ENCODE results near the gene FZR1.

Gene FZR1

GRCh38 chr19:3515891-3516422, 9.8 kb downstream of the FZR1 start:
- in situ Hi-C loops (cut with HindIII; ENCODE audit: low pct_unique_long_range_greater_than_20kb, low sequenced_read_pairs) = no loop called here
- TF ChIP-seq JUND (IDR thresholded peaks at IDR 0.05; ENCODE audit: low read depth) = no peak
- no peak for DNase-seq (ENCODE audit: low read depth in 1 of 2, low spot score in 1 of 2)

- DNase-seq (ENCODE audit: low read depth in 1 of 2, low spot score in 1 of 2) = peak; percentile 64 to 78
- in situ Hi-C loops (cut with HindIII; ENCODE audit: low pct_unique_long_range_greater_than_20kb, low sequenced_read_pairs) = no loop called here
- no peak for TF ChIP-seq JUND (IDR thresholded peaks at IDR 0.05; ENCODE audit: low read depth)
Observed at GRCh38 chr19:3516675-3517207, 10.6 kb downstream of the FZR1 start.

DNA sequence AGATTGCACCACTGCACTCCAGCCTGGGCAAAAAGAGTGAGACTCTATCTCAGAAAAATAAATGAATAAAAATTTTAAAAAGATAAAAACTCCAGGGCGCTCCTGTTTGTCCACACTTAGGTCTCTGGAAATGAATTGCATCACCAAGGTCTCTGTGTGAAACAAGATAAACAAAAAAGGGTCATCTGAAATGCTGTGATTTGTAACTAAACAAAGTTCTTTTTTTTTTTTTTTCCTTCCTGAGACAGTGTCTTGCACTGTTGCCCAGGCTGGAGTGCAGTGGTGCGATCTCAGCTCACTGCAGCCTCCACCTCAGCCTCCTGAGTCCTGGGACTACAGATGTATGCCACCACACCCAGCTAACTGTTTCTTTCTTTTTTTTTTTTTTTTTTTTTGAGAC, 11.5 kb downstream of the FZR1 start:
- no peak for DNase-seq (ENCODE audit: low read depth in 1 of 2, low spot score in 1 of 2)
- no peak for TF ChIP-seq JUND (IDR thresholded peaks at IDR 0.05; ENCODE audit: low read depth)
- in situ Hi-C loops (cut with HindIII; ENCODE audit: low pct_unique_long_range_greater_than_20kb, low sequenced_read_pairs) = no loop called here

DNA sequence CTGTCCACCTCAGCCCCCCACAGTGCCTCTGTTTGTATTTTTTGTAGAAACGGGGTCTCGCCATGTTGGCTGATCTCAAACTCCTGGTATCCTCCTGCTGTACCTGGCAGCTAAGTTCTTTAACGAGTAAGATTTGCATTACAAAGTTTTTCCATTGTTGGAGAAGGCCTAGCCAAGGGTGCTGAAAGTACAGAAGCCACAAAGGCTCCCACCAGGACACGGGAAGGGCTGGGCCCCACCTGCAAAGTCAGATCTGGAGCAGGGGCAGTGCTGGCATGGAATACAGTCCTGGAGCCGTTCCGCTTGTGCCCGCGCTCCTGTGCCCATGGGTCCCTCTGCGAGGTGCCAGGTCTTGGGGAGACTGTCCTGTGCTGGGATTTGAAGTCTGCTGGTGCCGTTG, 12.1 kb downstream of the FZR1 start:
- in situ Hi-C loops (cut with HindIII; ENCODE audit: low pct_unique_long_range_greater_than_20kb, low sequenced_read_pairs) = no loop called here
- TF ChIP-seq JUND (IDR thresholded peaks at IDR 0.05; ENCODE audit: low read depth) = no peak
- no peak for DNase-seq (ENCODE audit: low read depth in 1 of 2, low spot score in 1 of 2)

DNA sequence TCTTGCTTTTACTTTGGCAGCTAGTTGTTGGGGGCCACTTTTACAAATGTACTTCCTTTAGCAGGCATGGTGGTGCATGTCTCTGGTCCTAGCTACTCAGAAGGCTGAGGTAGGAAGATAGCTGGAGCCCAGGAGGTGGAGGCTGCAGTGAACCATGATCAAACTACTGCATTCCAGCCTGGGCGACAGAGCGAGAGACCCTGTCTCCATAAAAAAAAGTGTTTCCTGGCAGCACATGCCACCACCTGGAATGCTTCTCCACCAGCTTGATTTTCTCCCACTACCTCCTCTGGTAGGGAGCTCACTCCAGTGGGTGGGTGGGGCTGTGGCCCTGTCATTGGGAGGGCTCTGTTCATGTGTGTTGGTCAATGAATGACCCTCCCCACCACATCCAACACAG, 12.5 kb downstream of the FZR1 start:
- TF ChIP-seq JUND (IDR thresholded peaks at IDR 0.05; ENCODE audit: low read depth) = no peak
- in situ Hi-C loops (cut with HindIII; ENCODE audit: low pct_unique_long_range_greater_than_20kb, low sequenced_read_pairs) = no loop called here
- DNase-seq (ENCODE audit: low read depth in 1 of 2, low spot score in 1 of 2) = no peak

DNA sequence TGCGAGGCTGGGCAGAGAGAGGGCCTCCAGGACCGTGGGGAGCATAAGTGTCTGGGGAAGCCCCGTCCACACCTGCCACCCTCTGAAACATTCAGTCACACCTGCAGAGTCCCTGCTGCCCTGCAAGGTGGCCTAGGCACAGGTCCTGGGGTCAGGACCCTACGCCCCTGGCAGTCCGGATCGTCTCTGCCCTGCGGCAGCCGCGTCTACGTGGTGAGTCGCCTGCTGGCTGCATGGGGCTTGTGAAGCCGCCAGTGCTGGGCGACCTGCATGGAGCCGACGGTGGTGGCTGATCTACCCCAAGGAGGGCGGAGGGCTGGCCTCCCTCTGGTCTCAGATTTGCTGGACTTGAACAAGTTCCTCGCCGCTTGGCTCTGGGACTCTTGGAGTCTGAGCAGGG, 13.0 kb downstream of the FZR1 start:
- in situ Hi-C loops (cut with HindIII; ENCODE audit: low pct_unique_long_range_greater_than_20kb, low sequenced_read_pairs) = no loop called here
- TF ChIP-seq JUND (IDR thresholded peaks at IDR 0.05; ENCODE audit: low read depth) = no peak

DNA sequence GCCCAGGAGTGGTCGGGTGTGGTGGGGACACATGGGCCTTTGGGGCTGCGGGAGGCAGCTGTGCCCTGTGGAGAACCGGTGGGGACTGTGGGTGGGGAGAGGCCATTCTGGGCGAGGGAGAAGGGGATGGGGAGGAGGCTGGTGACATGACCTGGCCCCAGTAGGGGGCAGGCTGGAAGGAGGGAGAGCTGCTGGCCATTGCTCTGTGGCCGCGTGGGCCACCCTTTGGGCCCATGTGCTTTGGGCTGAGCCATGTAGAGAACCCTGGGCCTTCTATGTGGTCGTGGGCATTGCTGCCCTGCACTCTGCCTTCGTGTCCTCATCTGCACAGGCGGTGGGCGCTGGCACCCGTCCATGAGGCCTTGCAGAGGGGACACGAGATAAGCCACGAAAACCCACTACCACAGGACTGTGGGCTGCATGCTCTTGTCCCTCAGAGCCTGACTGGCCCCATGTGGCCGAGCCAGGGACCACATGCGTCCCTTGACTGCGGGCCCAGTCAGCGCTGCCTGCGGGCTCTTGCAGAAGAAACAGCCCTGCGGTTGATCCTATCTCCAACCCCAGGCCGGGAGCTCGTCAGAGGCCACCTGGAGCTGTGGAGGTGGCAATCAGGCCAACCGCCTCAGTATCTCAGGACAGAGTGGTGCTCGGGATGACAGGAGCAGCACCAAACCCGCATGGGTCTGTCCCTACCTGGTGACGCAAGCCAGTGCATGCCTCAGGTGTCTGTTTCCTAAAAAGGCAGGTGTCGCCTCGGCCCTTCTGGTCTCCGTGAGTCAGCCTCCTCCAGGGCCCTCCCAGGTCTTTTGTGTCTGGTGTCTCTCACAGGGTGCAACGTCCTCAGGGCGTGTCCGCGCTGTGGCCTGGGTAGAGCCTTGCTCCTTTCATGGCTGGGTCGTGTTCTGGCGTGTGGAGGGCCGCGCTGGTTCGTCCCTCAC, 14.3 kb downstream of the FZR1 start:
- no peak for TF ChIP-seq JUND (IDR thresholded peaks at IDR 0.05; ENCODE audit: low read depth)
- in situ Hi-C loops (cut with HindIII; ENCODE audit: low pct_unique_long_range_greater_than_20kb, low sequenced_read_pairs) = no loop called here

More for the DNA sequence above, 13.0 kb downstream of the FZR1 start:
- no peak for DNase-seq (ENCODE audit: low read depth in 1 of 2, low spot score in 1 of 2)

DNA sequence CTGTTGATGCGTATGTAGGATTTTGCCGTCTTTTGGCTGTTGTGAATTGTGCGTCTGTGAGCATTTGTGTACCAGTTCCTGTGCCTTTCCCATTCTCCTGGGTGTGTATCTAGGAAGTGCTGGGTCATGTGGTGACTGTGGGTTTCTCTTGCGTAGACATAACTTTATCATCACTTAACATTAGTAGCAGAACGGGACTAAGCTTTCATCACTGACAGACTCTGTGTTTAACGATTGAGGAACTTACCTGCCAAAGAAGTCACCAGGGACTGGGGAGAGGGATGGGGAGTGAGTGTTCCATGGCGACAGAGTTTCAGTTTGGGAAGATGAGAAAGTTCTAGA, 15.0 kb downstream of the FZR1 start:
- no peak for TF ChIP-seq JUND (IDR thresholded peaks at IDR 0.05; ENCODE audit: low read depth)
- no peak for DNase-seq (ENCODE audit: low read depth in 1 of 2, low spot score in 1 of 2)
- in situ Hi-C loops (cut with HindIII; ENCODE audit: low pct_unique_long_range_greater_than_20kb, low sequenced_read_pairs) = no loop called here

More for the DNA sequence above, 14.3 kb downstream of the FZR1 start:
- no peak for DNase-seq (ENCODE audit: low read depth in 1 of 2, low spot score in 1 of 2)

GRCh38 chr19:3522421-3523360, 16.6 kb downstream of the FZR1 start:
- no peak for TF ChIP-seq JUND (IDR thresholded peaks at IDR 0.05; ENCODE audit: low read depth)
- in situ Hi-C loops (cut with HindIII; ENCODE audit: low pct_unique_long_range_greater_than_20kb, low sequenced_read_pairs) = no loop called here
- DNase-seq (ENCODE audit: low read depth in 1 of 2, low spot score in 1 of 2) = no peak

DNA sequence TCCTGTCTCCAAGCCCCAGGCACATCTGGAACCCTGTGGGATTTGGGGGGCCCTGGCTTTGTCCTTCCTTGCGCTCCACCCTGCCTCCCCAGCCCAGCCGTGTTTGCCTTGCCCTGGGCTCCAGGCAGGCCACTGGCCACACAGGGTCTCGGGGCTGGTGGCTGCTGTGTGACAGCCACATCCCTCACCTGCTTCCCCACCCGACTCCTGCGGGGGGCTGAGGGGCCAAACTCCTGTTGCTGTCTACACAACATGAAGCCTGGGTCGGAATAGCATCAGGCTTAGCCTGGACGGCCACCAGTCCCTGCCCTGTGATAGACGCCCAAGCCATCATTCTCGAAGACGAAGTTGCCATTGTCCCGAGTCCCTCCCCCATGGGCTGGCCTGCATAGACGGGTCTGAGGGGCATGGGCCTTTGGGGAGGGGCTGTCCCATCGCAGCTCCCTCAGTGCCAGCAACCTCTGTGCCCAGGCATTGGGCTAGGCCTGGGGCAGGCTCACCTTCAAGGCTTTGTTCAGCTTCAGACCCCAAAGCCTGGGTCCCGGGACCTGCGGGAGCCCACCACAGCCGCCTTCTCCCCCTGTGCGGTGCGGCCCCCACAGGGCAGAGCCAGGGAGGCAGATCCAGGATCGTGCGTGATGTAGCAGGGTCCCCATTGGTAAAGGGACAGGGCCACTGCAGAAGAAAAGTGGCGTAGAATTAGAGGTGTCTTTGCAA, 17.4 kb downstream of the FZR1 start:
- TF ChIP-seq JUND (IDR thresholded peaks at IDR 0.05; ENCODE audit: low read depth) = no peak
- no peak for DNase-seq (ENCODE audit: low read depth in 1 of 2, low spot score in 1 of 2)
- in situ Hi-C loops (cut with HindIII; ENCODE audit: low pct_unique_long_range_greater_than_20kb, low sequenced_read_pairs) = no loop called here

GRCh38 chr19:3524078-3524842, 18.1 kb downstream of the FZR1 start:
- TF ChIP-seq JUND (IDR thresholded peaks at IDR 0.05; ENCODE audit: low read depth) = no peak
- DNase-seq (ENCODE audit: low read depth in 1 of 2, low spot score in 1 of 2) = no peak
- in situ Hi-C loops (cut with HindIII; ENCODE audit: low pct_unique_long_range_greater_than_20kb, low sequenced_read_pairs) = no loop called here
